Neural cell (in vitro differentiated cells): ENCODE measurements around the gene SND1. TPM values are rescaled to one million over a fixed set of nuclear protein-coding genes. Genes with fewer than 3 reads are reported as not detected.

Experiments used
- H2AFZ ChIP-seq: fragments of 200-600, 300-800 bp; sonication (generic), shearing (Covaris generic); 2 replicates; pipeline ENCODE4 v1.6.0; 2014; ENCODE audit warnings: low read depth, mild to moderate bottlenecking, antibody characterized with exemption, low read length, moderate library complexity
- H3F3A ChIP-seq: fragments of 200-600 bp; shearing (Covaris generic); 2 replicates; pipeline ENCODE4 v1.6.1; 2016; ENCODE audit warnings: mild to moderate bottlenecking, moderate library complexity, mixed read lengths, antibody characterized with exemption, low read length; ENCODE audit not compliant: insufficient read depth, poor library complexity, severe bottlenecking
- H3K27ac ChIP-seq: fragments of 200-600, 300-800 bp; sonication (generic), shearing (Covaris generic); 2 replicates; pipeline ENCODE4 v1.5.1; 2014; ENCODE audit warnings: mild to moderate bottlenecking, low read length, moderate library complexity
- H3K27me3 ChIP-seq: fragments of 300-800, 200-600 bp; sonication (generic), shearing (Covaris generic); 2 replicates; pipeline ENCODE4 v1.6.0; 2014; ENCODE audit warnings: mild to moderate bottlenecking, low read depth, low read length, moderate library complexity; ENCODE audit not compliant: insufficient read depth
- H3K36me3 ChIP-seq: fragments of 300-800, 200-600 bp; sonication (generic), shearing (Covaris generic); 2 replicates; pipeline ENCODE4 v1.5.1; 2014; ENCODE audit warnings: mild to moderate bottlenecking, antibody characterized with exemption, low read length, moderate library complexity; ENCODE audit not compliant: insufficient read depth
- H3K4me2 ChIP-seq: fragments of 300-800, 200-600 bp; sonication (generic), shearing (Covaris generic); 2 replicates; pipeline ENCODE4 v1.6.0; 2014; ENCODE audit warnings: mild to moderate bottlenecking, low read length
- H3K4me3 ChIP-seq: fragments of 300-800, 200-600 bp; sonication (generic), shearing (Covaris generic); 2 replicates; pipeline ENCODE4 v1.5.1; 2014; ENCODE audit warnings: mild to moderate bottlenecking, low read length, moderate library complexity
- H3K79me2 ChIP-seq: fragments of 200-600 bp; shearing (Covaris generic); replicated peaks from 2 replicates; pipeline ENCODE4 v1.6.0; 2014; ENCODE audit warnings: mild to moderate bottlenecking, low read length, moderate library complexity; ENCODE audit not compliant: insufficient read depth
- H3K9ac ChIP-seq: fragments of 300-800, 200-600 bp; sonication (generic), shearing (Covaris generic); 2 replicates; pipeline ENCODE4 v1.6.1; 2016; ENCODE audit warnings: mild to moderate bottlenecking, low read length, mixed read lengths
- H3K9me2 ChIP-seq: fragments of 200-600 bp; shearing (Covaris generic); 2 replicates; pipeline ENCODE4 v1.6.1; 2016; ENCODE audit warnings: mild to moderate bottlenecking, low read length, mixed read lengths; ENCODE audit not compliant: insufficient read depth
- H3K9me3 ChIP-seq: fragments of 200-600, 300-800 bp; sonication (generic), shearing (Covaris generic); 2 replicates; pipeline ENCODE4 v1.6.1; 2016; ENCODE audit warnings: mild to moderate bottlenecking, mixed run types, low read length, moderate library complexity, mixed read lengths
- H4K20me1 ChIP-seq: fragments of 200-600 bp; shearing (Covaris generic); 2 replicates; pipeline ENCODE4 v1.6.1; 2016; ENCODE audit warnings: mild to moderate bottlenecking, mixed run types; ENCODE audit not compliant: insufficient read depth
- EP300 ChIP-seq: fragments of 450-650 bp; conservative IDR thresholded peaks from 2 replicates; pipeline ENCODE4 v1.6.1; 2014; ENCODE audit warnings: antibody characterized with exemption, mild to moderate bottlenecking, moderate library complexity; ENCODE audit not compliant: poor library complexity, severe bottlenecking
- EZH2 ChIP-seq: fragments of 200-600, 300-800 bp; shearing (Covaris generic), sonication (generic); IDR thresholded peaks from 2 replicates; pipeline ENCODE4 v1.6.1; 2014; ENCODE audit warnings: antibody characterized with exemption, low read length, borderline replicate concordance, mild to moderate bottlenecking; ENCODE audit not compliant: insufficient read depth, poor library complexity, severe bottlenecking
- MXI1 ChIP-seq: fragments of 450-650 bp; conservative IDR thresholded peaks from 2 replicates; pipeline ENCODE4 v1.6.1; 2014; ENCODE audit warnings: antibody characterized with exemption, mild to moderate bottlenecking; ENCODE audit not compliant: poor library complexity, severe bottlenecking
- SMC3 ChIP-seq: fragments of 450-650 bp; conservative IDR thresholded peaks from 2 replicates; pipeline ENCODE4 v1.6.1; 2014; ENCODE audit warnings: antibody characterized with exemption, mild to moderate bottlenecking, moderate library complexity; ENCODE audit not compliant: poor library complexity
- polyA plus RNA-seq: library from polyadenylated mRNA; depleted of rRNA; stranded (reverse); fragments of >200 nt; gene quantifications from 2 replicates; pipeline ENCODE4 v1.2.3, GENCODE V29; 2014
- TF ChIP-seq, protein P1 (sequence below): fragments of 450-650 bp; IDR thresholded peaks from 2 replicates; pipeline ENCODE4 v1.5.1; 2014; ENCODE audit warnings: antibody characterized with exemption, mild to moderate bottlenecking, moderate library complexity; ENCODE audit not compliant: poor library complexity, severe bottlenecking
- TF ChIP-seq, protein P2 (sequence below): IDR thresholded peaks from 2 replicates; pipeline ENCODE4 v1.6.1; 2012; ENCODE audit warnings: borderline replicate concordance

SND1 gene
- polyA plus RNA-seq, 1 donor from 2014 or later = 37.4 TPM

DNA sequence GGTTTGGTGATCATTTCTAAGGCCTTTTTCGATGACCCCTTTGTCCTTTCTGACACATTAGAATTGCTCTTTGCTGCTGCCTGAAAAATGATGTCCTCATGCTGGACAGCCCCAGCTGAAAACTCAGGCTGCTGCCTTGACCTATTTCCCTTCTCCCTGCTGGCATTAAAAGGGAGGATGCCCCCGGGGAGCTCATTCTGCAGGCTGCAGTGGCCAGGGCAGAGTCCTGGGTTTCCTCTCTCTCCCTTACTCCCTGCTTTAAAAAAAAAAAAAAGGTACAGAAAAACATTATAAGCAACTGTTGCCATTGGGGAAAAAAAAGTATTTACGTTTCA, 343.9 kb downstream of the SND1 start (continued):
- TF ChIP-seq, protein P1, sequence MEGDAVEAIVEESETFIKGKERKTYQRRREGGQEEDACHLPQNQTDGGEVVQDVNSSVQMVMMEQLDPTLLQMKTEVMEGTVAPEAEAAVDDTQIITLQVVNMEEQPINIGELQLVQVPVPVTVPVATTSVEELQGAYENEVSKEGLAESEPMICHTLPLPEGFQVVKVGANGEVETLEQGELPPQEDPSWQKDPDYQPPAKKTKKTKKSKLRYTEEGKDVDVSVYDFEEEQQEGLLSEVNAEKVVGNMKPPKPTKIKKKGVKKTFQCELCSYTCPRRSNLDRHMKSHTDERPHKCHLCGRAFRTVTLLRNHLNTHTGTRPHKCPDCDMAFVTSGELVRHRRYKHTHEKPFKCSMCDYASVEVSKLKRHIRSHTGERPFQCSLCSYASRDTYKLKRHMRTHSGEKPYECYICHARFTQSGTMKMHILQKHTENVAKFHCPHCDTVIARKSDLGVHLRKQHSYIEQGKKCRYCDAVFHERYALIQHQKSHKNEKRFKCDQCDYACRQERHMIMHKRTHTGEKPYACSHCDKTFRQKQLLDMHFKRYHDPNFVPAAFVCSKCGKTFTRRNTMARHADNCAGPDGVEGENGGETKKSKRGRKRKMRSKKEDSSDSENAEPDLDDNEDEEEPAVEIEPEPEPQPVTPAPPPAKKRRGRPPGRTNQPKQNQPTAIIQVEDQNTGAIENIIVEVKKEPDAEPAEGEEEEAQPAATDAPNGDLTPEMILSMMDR = no peak

DNA sequence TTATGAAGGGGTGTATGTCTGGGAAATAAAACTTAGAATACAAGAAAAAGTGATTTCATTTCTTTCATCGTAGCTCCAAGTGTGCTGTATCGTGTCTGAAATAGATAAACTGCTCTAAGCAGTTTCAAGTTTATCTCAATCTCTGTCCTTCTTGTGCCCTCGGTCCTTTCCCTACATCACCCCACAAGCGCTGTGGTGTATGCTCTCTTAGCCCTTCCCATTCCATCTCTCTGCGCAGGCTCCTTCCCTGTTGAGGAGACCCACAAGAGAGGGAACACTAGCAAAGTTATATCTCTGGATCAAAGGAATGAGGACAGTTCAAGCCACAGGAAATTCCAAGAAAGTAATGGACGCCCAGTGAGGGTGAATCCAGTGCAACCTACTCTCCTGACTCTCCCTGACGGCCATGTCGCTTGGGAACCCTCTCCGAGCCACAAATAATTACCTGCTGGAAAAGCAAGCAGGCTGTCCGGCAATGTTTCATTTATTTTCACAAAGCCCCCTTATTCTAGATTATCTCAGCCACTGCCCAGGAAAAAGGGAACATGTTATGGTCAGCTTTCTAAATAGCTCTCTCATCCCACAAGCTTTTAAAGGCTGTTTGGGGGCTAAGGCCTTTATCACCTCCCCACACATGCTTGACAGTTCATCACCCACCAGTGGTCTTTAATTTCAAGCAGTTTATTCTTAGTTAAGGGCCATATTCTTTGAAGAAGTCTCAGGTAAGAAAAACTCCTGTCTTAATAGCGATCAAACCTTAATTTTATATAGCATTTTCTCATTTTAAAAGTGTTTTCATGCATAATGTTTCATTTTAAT, 344.5 kb downstream of the SND1 start:
- H3K4me2 ChIP-seq = no peak overlapping the region
- no peak overlapping the region for H3K27ac ChIP-seq
- no peaks in the 10 kb centered on the region for H3K36me3 ChIP-seq
- H3F3A ChIP-seq = no peaks in the 10 kb centered on the region
- H2AFZ ChIP-seq = no peak overlapping the region
- no peak overlapping the region for H3K4me3 ChIP-seq
- no peaks in the 10 kb centered on the region for H3K9me3 ChIP-seq
- H3K9me2 ChIP-seq = no peaks in the 10 kb centered on the region
- H3K79me2 ChIP-seq = no peaks in the 10 kb centered on the region
- H3K9ac ChIP-seq = no peak overlapping the region
- H3K27me3 ChIP-seq = no peaks in the 10 kb centered on the region
- TF ChIP-seq EZH2 (no peak), MXI1 (no peak), SMC3 (no peak), EP300 (no peak)
- TF ChIP-seq, protein P1 = no peak
- TF ChIP-seq, protein P2, sequence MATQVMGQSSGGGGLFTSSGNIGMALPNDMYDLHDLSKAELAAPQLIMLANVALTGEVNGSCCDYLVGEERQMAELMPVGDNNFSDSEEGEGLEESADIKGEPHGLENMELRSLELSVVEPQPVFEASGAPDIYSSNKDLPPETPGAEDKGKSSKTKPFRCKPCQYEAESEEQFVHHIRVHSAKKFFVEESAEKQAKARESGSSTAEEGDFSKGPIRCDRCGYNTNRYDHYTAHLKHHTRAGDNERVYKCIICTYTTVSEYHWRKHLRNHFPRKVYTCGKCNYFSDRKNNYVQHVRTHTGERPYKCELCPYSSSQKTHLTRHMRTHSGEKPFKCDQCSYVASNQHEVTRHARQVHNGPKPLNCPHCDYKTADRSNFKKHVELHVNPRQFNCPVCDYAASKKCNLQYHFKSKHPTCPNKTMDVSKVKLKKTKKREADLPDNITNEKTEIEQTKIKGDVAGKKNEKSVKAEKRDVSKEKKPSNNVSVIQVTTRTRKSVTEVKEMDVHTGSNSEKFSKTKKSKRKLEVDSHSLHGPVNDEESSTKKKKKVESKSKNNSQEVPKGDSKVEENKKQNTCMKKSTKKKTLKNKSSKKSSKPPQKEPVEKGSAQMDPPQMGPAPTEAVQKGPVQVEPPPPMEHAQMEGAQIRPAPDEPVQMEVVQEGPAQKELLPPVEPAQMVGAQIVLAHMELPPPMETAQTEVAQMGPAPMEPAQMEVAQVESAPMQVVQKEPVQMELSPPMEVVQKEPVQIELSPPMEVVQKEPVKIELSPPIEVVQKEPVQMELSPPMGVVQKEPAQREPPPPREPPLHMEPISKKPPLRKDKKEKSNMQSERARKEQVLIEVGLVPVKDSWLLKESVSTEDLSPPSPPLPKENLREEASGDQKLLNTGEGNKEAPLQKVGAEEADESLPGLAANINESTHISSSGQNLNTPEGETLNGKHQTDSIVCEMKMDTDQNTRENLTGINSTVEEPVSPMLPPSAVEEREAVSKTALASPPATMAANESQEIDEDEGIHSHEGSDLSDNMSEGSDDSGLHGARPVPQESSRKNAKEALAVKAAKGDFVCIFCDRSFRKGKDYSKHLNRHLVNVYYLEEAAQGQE = no peak
- H4K20me1 ChIP-seq = no peaks in the 10 kb centered on the region
